PFSK-1 (cell line): Measurements from ENCODE around the gene NOL9.

ENCODE experiments used
- POLR2AphosphoS5 ChIP-seq: IDR thresholded peaks from 2 replicates; pipeline ENCODE4 v1.6.1; 2012; ENCODE audit warnings: low read depth, mild to moderate bottlenecking, control low read depth, low read length, moderate library complexity
- REST ChIP-seq, 2 experiments: IDR thresholded peaks; 2 replicates each; pipeline versions ENCODE4 v1.6.1 to v1.8.0; 2011 to 2012; ENCODE audit warnings: low read depth in 2 of 2, low read length in 2 of 2, control low read depth in 1 of 2, inconsistent platforms in 1 of 2, mild to moderate bottlenecking in 1 of 2, moderate library complexity in 1 of 2; ENCODE audit not compliant: insufficient read depth in 1 of 2
- SIN3A ChIP-seq: IDR thresholded peaks from 2 replicates; pipeline ENCODE4 v1.6.1; 2012; ENCODE audit warnings: mild to moderate bottlenecking, low read length, moderate library complexity, borderline replicate concordance; ENCODE audit not compliant: insufficient read depth
- TAF1 ChIP-seq: IDR thresholded peaks from 2 replicates; pipeline ENCODE4 v1.6.1; 2012; ENCODE audit warnings: low read length, control low read depth, borderline replicate concordance; ENCODE audit not compliant: insufficient read depth

GRCh38 chr1:6534248-6534822 lies 20.0 kb downstream of the NOL9 start:
- TF ChIP-seq POLR2AphosphoS5 (no peak), TAF1 (no peak), REST (IDR thresholded peaks at IDR 0.05; ENCODE audit: insufficient read depth in 1 of 2, low read depth in 2 of 2, low read length in 2 of 2) (no peak), SIN3A (no peak)
